GM21367 (cell line): ENCODE measurements around the gene WASF2.
A peak's percentile ranks its signal among the peaks of the same experiment; 100 is the strongest.
"Not testable (repeated sequence)": the region's sequence is repeated elsewhere in the genome, so short reads cannot be mapped to it uniquely, and the experiment has no call there.

Source experiments
- ATAC-seq: cut with Tn5 transposase; IDR thresholded peaks from one replicate; pipeline ENCODE4 v1.9.1; 2021; ENCODE audit not compliant: unreplicated experiment

WASF2 gene

DNA sequence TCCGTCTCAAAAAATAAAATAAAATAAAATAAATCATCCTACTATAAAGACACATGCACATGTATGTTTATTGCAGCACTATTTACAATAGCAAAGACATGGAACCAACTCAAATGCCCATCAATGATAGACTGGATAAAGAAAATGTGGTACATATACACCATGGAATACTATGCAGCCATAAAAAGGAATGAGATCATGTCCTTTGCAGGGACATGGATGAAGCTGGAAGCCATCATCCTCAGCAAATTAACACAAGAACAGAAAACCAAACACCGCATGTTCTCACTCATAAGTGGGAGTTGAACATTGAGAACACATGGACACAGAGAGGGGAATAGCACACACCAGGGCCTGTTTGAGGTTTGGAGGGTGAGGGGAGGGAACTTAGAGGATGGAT is 11.2 kb upstream of the WASF2 start:
- ATAC-seq: not testable (repeated sequence)

GRCh38 chr1:27499142-27499541 is 9.2 kb upstream of the WASF2 start:
- no peak for ATAC-seq

GRCh38 chr1:27496604-27497155 is 6.7 kb upstream of the WASF2 start:
- ATAC-seq: no peak

DNA sequence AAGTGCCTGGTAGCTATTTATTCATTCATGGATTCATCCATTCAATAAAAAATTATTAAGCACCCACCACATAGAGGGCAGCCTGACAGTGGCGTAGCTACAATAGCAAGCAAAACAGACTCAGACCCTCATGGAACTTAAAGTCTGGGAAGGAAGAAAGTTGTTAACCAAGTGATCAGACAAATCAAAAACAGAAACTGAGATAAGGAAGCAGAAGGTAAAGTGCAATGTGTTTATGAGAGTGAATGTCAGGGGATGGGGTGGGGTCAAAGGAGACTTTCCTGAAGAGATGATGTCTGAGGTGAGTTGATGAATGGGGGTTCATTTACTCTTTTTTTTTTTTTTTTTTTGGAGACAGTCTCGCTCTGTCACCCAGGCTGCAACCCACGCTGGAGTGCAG is 2.8 kb upstream of the WASF2 start:
- no peak for ATAC-seq

DNA sequence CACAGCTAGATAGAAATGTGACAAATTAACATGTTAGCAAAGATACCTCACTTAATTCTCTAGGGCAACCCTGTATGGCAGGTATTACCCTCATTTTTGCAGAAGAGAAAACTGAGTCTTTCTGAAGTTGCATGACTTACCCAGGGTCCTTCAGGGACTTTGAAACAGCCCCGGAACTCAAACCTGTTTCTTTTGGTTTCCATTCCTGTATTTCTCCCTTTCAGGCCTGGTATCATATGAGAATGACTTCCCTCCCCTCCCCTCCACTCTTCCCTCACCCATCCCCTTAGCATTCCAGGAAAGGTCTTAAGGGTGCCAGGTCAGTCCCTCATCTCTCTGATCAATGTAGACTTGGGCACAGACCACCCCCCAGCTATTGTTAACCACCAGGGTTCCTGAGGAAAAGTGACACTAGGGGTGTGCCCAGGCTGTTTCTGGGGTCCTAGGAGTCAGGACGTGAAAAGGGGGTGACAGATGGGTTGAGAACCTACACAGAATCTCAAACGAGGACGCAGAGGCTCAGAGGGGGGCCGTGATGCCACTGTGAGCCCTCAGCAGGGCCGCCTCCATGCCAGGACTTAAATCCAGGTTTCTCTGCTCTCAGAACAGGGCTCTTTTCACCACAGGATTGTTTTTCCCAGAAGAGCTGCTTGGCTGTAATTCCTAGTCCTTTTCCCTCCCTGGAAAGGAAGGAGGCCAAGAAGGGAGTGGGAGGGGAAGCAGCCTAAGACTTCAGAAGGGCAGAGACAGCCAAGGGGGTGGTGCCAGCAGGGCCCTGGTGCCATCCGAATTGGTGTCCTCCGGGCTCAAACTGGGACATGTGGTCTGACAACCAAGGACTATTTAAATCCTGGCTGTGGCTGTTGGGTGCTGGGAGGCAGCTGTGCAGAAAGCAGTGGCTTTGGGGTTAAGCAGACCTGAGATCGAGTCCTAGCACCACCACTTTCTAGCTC is 2.1 kb upstream of the WASF2 start:
- no peak for ATAC-seq

DNA sequence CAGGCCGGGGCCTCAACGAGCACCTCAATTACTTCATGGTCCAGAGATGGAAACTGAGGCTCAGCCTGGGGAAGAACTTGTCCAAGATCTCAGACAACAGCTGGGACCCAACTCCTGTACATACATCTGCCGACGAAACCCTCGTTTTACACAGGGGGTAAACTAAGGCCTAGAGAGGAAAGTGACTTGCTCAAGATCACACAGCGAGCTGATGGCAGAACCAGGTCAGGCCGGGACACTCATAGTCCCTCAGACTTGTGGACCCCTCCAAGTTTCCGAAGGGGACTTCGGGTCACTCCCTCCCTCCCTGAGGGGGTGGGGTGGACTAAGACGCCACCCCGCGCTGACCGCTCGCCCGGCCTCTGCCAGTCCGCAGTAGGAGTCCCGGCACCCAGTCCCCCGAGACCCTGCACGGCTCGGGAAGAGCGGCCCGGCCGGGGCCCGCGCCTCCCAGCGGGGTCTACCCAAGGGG is 430 bp downstream of the WASF2 start:
- peak; percentile 6 for ATAC-seq

- ATAC-seq: no peak
Measured at GRCh38 chr1:27487966-27488884, 1.7 kb downstream of the WASF2 start.

- no peak for ATAC-seq
Measured at GRCh38 chr1:27485363-27485762, 4.6 kb downstream of the WASF2 start.

DNA sequence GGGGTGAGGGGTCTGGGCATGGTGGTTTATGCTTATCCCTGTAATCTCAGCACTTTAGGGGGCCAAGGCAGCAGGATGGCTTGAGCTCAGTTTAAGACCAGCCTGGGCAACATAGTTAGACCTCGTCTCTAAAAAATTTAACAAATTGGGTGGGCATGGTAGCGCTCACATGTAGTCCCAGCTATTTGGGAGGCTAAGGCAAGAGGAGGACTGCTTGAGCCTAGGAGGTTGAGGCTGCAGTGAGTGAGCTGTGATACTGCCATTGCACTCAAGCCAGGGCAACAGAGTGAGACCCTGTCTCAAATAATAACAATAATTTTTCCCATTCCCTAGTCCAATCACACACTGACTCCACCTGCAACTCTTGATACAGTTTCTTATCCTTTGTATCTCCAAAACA is 6.3 kb downstream of the WASF2 start:
- ATAC-seq: no peak

DNA sequence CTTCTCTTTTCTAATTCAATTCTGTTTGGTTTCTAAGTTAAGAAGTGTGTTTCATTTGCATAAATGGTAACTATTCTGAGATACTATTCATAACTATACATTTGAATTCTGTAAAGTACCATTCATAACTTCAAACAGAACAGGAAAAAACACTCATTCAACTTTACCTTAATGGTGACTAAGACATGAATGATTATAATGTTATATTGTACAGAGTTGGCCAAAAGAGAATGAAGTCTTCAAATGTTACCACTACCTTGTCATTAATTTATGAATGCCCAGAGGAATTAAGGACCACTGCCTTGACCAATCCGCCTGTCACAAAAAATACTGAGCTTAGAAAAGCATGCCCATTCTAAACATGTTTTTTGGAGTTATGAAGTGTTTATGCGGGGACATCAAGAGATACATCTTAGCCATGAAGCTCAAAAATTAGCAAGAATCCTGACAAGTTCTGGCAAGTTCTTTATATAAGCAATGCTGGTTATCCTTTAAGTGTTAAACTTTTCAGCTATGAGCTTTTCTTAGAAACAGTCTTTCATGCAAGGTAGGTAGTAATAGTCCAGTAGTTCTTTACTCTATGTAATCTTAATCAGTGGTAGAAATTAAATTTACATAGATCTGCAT is 7.9 kb downstream of the WASF2 start:
- ATAC-seq: no peak

GRCh38 chr1:27478098-27478497 is 11.9 kb downstream of the WASF2 start:
- ATAC-seq: no peak

- ATAC-seq: no peak
Measured at GRCh38 chr1:27476237-27476636, 13.7 kb downstream of the WASF2 start.

DNA sequence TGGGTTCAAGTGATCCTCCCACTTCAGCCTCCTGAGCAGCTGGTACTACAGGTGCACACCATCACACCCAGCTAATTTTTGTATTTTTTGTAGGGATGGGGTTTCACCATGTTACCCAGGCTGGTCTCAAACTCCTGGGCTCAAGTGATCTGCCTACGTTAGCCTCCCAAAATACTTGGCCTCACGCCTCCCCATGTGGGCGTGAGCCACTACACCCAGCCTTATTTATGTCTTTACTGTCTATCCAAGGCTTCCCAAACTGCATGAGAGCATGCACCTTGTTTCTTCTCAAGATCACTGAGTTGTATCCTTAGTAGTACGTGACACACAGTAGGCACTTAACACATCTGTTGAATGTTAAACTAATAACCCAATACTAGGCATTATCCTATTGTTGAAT is 14.2 kb downstream of the WASF2 start:
- no peak for ATAC-seq

- ATAC-seq: no peak
Measured at GRCh38 chr1:27473755-27474154, 16.2 kb downstream of the WASF2 start.

DNA sequence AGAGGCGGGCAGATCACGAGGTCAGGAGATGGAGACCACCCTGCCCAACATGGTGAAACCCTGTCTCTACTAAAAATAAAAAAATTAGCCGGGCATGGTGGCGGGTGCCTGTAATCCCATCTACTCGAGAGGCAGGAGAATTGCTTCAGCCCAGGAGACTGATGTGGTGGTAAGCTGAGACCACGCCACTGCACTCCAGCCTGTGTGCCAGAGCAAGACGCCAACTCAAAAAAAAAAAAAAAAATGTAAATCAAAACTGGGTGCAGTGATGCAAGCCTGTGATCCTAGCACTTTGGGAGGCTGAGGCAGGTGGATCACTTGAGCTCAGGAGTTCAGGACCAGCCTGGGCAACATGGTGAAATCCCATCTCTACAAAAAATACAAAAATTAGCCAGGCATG is 17.9 kb downstream of the WASF2 start:
- not testable (repeated sequence) for ATAC-seq

GRCh38 chr1:27471477-27471876 is 18.5 kb downstream of the WASF2 start:
- ATAC-seq: no peak

DNA sequence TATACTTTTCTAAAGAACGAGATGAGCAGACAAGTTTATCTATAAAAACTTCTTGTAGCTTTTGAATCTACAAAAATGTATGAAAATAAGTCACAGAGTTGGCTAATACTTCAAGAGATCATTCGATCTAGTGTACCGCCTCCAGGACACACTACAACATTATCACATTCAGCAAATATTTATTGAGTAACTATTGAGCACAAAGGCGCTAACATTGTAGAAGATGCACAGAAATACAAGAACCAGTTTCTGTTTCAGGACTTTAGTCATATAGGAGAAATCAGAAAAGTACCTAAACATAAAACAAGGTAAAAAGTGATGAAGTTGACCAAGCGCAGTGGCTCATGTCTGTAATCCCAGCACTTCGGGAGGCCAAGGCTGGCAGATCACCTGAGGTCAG is 20.6 kb downstream of the WASF2 start:
- no peak for ATAC-seq

- not testable (repeated sequence) for ATAC-seq
Measured at GRCh38 chr1:27468378-27468777, 21.6 kb downstream of the WASF2 start.

GRCh38 chr1:27464926-27465647 is 24.9 kb downstream of the WASF2 start:
- no peak for ATAC-seq

DNA sequence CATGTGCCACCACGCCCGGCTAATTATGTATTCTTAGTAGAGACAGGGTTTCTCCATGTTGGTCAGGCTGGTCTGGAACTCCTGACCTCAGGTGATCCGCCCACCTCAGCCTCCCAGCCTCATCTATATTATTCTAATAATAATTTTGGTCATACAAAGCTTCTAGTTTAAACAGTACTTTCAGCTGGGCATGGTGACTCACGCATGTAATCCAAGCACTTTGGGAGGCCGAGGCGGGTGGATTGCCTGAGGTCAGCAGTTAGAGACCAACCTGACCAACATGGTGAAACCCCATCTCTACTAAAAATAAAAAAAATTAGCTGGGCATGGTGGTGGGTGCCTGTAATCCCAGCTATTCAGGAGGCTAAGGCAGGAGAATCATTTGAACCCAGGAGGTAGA is 26.1 kb downstream of the WASF2 start:
- ATAC-seq: not testable (repeated sequence)
